NCI-H2196 (cell line): ENCODE measurements around the gene NEU1.
A peak's percentile ranks its signal among the peaks of the same experiment; 100 is the strongest.

Experiments used
- DNase-seq: peaks from one replicate; lab custom pipeline; 2025; ENCODE audit not compliant: unreplicated experiment; lab: John Stamatoyannopoulos, UW

NEU1 gene

GRCh38 chr6:31896856-31897611 lies 34.4 kb upstream of the NEU1 start:
- DNase-seq = no peak

DNA sequence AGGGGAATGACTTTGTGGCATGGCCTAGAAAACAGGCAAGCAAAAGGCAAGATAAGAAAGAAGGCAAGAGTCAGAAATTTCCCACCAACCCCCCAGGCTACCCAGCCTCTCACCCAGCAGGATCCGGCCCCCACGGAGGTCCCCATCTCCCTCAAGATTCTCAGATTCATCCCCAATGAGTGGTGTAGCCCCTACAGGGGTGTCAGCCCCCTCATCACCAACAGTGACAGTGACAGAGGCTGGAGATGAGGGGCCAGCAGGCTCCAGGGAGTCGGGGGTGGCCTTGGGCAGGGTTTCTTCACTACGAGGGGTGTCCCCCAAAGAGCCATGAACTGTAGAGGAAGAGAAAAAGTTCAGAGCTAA lies 33.9 kb upstream of the NEU1 start:
- no peak for DNase-seq

DNA sequence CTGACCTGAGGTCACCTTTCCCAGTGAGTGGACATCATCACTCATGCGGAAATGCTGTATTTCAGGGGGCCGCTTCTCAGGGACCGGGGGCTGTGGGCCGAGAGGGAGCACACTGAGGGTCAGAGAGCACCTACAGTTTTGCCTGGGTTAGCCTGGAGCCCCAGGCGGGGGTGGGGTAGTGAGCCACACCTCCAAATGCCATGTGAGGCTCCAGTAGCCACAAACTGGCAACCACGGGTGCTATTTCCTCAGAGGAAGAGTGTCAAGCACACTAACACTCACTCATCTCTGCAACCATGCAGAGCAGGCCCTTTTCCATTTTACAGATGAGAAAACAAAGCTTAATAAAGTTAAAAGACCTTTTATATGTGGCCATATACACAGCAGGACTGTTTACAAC lies 30.2 kb upstream of the NEU1 start:
- no peak for DNase-seq

- no peak for DNase-seq
Observed at GRCh38 chr6:31889331-31889972, 26.8 kb upstream of the NEU1 start.

GRCh38 chr6:31888276-31889258 lies 25.9 kb upstream of the NEU1 start:
- peak; percentile 49 for DNase-seq

DNA sequence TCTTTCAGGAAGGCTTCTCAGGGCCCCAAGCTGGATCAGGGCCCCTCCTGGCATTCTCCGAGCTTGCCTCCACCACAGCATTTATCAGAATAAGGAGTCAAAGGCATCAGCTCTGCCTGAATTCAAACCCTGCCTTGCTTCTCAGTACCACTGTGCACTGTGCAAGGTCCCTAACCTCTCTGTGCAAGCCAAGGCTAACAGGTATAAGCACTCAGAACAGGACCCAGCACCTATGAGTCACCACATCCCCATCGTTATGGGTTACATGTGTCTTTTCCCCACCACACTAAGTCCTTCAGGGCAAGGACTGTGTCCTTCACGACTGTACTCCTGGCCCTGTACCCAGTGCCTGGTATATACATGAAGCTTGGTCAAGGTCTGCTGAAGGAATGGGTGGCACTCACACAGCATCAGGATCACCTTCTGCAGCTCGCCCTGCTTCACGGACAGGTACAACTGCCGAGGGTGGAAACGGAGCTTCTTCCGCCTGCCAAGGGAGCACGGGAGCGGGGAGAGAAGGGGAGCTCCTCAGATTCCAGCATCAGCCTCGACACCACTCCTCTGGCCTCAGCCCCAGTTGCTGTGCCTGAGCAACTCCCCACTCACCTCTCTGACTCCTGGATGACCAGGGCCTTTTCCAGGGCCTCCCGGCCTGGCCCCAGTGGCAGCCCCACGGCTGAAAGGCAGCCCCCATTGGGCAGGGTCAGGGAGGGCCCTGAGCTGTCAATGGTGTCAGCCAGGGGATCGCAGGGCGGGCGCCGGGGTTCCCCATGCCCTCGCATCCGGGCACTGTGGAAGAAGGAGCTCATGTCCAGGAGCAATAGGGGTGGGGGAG lies 24.8 kb upstream of the NEU1 start:
- DNase-seq = no peak

GRCh38 chr6:31886541-31886991 lies 23.9 kb upstream of the NEU1 start:
- no peak for DNase-seq

- no peak for DNase-seq
Observed at GRCh38 chr6:31884528-31885035, 22.0 kb upstream of the NEU1 start.

GRCh38 chr6:31883676-31884075 lies 21.1 kb upstream of the NEU1 start:
- no peak for DNase-seq

DNA sequence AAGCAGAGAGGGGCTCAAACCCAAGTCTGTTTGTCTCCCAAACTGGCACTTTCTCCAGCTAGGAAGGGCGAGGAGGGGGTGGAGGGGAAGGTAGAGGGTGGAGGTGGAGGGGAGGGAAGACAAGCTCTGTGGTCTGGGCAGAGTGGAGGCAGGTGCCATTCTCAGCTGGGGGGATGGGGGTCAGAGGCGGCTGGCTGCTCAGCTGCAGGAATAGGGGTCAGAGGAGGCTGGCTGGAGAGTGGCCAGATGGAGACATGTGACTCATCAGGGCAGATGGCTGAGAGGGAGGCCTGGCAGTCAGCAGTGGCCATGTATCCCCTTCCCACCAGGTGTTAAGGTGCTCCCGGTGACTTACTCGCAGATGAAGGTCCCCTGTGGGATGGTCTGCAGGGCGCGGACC lies 19.7 kb upstream of the NEU1 start:
- peak; percentile 85 for DNase-seq

DNA sequence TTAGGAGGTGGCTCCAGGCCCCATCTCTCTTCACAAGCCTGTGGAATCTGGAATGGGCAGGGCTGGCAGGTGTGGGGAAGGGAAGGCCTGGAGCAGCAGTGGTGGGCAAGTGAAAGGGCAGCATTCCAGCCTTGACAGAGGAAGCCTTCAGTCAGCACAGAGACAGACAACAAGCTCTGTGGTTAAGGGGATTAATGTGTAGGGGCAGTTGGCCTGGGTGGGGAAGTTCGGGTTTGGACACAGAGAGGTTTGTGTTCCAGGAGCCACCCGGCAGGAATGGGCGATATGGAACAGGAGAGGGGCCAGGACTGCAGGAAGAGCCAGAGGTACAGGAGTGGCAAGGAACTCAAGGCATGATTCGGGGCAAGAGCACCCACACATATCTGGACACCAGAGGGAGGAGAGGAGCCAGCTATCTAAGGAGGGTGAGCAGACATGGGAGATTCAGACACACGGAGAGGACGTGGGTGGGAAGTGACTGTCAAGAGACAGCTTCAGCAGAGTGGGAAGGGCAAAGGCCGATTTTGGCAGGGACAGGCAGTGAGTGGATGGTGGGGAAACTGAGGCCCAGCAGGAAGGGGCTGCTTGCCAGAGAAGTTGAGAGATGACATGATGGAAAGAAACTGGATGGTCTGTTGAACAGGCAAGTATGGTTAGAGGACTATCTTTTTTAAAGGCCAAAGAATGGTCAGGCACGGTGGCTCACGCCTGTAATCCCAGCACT lies 18.7 kb upstream of the NEU1 start:
- DNase-seq = no peak

DNA sequence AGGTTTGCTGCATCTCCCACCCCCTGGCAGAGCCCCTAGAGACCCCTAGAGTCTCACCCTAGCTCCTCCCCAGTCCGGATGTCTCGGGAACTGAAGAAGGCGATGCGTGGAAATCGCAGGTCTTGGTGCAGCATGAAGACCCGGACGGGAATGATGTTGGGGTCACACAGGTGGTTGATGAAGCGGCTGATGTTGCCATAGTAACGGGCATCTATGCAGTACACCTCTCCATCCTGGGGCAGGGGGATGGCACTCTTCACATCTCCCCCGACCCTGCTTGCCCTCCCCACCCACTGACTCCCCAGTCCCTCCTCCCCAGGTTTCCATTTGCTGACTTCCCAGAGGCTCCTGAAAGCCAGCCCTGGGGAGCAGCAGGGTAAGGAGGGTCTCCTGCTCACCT lies 18.0 kb upstream of the NEU1 start:
- DNase-seq = no peak

GRCh38 chr6:31879901-31880300 lies 17.3 kb upstream of the NEU1 start:
- no peak for DNase-seq

DNA sequence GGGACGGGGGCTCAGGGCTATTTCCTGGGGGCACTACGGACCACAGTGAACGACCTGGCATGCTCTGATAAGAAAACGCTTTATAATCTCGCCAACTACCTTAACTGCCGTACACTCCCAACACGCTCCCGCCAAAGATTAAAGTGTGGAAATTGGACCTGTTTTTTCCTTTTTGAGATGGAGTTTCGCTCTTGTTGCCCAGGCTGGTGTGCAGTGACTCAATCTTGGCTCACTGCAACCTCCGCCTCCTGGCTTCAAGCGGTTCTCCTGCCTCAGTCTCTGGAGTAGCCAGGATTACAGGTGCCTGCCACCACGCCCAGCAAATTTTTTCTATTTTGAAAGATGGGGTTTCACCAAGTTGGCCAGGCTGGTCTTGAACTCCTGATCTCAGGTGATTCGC lies 16.5 kb upstream of the NEU1 start:
- no peak for DNase-seq

- DNase-seq = no peak
Observed at GRCh38 chr6:31878726-31879125, 16.1 kb upstream of the NEU1 start, which contains the start of gene SLC44A4. Gene SLC44A4, minus strand, starts transcription at chr6:31878997. Its CDS starts 17 bp downstream, at chr6:31878980.

DNA sequence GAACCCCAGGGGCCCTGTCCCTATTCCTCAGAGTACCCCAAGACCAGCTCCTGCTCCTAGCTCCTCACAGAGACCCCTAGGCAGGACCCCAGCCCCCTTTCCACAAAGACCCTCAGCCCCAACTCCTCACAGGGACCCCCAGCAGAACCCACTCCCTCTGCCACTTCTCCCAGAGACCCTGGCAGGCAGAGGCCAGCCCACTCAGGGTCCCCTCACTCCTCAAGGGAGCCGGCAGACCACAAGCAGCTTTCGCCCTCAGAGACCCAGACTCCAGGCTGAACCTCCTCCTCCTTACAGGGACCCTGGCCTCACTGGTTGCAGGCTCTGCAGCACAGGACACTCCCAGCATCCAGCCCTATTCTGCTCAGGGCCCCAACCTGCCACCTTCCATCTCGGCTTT lies 15.6 kb upstream of the NEU1 start:
- no peak for DNase-seq

DNA sequence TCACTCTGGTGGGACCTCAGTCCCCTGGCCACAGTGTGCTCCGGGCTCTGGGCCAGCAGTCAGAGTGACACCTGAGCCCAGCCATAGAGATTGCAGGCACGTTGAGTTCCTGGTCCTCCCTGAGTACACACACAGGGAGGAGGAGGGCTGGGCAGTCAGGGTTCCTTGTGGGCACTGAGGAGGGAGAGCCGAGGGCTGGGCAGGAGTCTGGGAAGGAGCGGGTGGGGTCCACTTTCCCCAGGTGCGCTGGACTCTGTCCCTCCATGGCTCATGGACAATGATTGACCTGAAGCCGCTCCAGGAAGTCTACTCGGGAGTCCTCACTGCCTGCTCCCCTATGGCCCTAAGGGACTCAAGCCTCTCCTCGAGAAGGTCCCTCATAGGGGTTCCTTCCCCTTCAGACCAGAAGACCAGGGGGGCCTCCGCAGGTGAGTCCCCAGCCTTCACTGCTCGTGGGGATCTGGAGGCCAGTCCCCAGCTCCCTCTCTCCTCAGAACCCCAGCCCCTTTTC lies 15.1 kb upstream of the NEU1 start:
- DNase-seq = peak; percentile 61

GRCh38 chr6:31877125-31877650 lies 14.6 kb upstream of the NEU1 start:
- no peak for DNase-seq

DNA sequence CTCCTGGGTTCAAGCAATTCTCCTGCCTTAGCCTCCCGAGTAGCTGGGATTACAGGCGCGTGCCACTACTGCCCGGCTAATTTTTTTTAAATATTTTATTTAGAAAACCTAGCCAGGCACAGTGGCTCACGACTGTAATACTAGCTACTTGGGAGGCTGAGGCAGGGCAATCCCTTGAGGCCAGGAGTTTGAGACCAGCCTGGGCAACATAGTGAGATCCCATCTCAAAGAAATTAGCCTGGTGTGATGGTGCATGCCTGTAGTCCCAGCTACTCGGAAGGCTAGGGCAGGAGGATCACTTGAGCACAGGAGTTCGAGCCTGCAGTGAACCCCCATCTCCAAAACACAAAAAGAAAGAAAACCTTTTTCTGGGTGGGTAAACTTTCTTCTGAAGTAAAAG lies 13.7 kb upstream of the NEU1 start:
- no peak for DNase-seq
